Transverse colon (tissue), 4 donors: ENCODE results near the gene MAGI1. TPM values are rescaled to one million over a fixed set of nuclear protein-coding genes. Genes with fewer than 3 reads are reported as not detected.
A peak's percentile ranks its signal among the peaks of the same experiment; 100 is the strongest.

ENCODE experiments used
- DNase-seq: peaks from one replicate; pipeline ENCODE4 v3.0.0-alpha.2; 2019
- H3K27ac ChIP-seq, 4 donors: fragments of 200-600 bp; sonication (generic); 2 replicates each; pipeline ENCODE4 v1.5.1; 2016 to 2018; ENCODE audit warnings: inconsistent platforms in 4 of 4
- H3K27me3 ChIP-seq: fragments of 200-600 bp; sonication (generic); 2 replicates; pipeline ENCODE4 v1.5.1; 2017; ENCODE audit warnings: inconsistent platforms
- H3K36me3 ChIP-seq, 4 donors: fragments of 200-600 bp; sonication (generic); 2 replicates each; pipeline ENCODE4 v1.5.1; 2017 to 2019; ENCODE audit warnings: inconsistent platforms in 4 of 4
- H3K4me1 ChIP-seq, 4 donors: fragments of 200-600 bp; sonication (generic); 2 replicates each; pipeline ENCODE4 v1.5.1; 2017 to 2020; ENCODE audit warnings: inconsistent platforms in 4 of 4
- H3K4me3 ChIP-seq, 4 donors: fragments of 200-600 bp; sonication (generic); 1 replicate in 1 of 4; 2 replicates in 3 of 4; pipeline versions ENCODE4 v1.5.1 to v1.6.1; 2017 to 2019; ENCODE audit warnings: inconsistent platforms in 4 of 4
- H3K9me3 ChIP-seq, 2 donors: fragments of 200-600 bp; sonication (generic); 2 replicates each; pipeline ENCODE4 v1.5.1; 2017 to 2019; ENCODE audit warnings: inconsistent platforms in 2 of 2
- CTCF ChIP-seq, 5 experiments: fragments of 200-600 bp in 3 of 5; fragments of 450-650 bp in 2 of 5; sonication (generic) in 3 of 5; IDR thresholded peaks; 1 replicate in 2 of 5; 2 replicates in 3 of 5; pipeline ENCODE4 v1.5.1; 2016 to 2017; ENCODE audit warnings: antibody characterized with exemption in 5 of 5, inconsistent platforms in 3 of 5, mild to moderate bottlenecking in 2 of 5, moderate library complexity in 1 of 5
- EP300 ChIP-seq: sonication (generic); formaldehyde crosslinking; IDR thresholded peaks from one replicate; pipeline ENCODE4 v1.6.1; 2017; ENCODE audit warnings: antibody characterized with exemption, low read depth
- POLR2A ChIP-seq: fragments of 450-650 bp; IDR thresholded peaks from one replicate; pipeline ENCODE4 v1.6.1; 2016; ENCODE audit warnings: antibody characterized with exemption, mild to moderate bottlenecking, moderate library complexity
- POLR2AphosphoS5 ChIP-seq, 3 donors: sonication (generic); formaldehyde crosslinking; IDR thresholded peaks; one replicate each; pipeline ENCODE4 v1.6.1; 2016; ENCODE audit warnings: antibody characterized with exemption in 3 of 3
- WGBS, 2 donors: methylation state at CpG; one replicate each; pipeline ENCODE4 v1.1.5; 2018; ENCODE audit warnings: low coverage in 1 of 2; 5-methylcytosine and 5-hydroxymethylcytosine counted together
- in situ Hi-C, 4 donors: fragments of 200-750 bp; cut with MboI; loops; one replicate each; pipeline versions ENCODE4 v1.15.0 to v1.15.1; 2017; ENCODE audit warnings: low sequenced_read_pairs in 3 of 4, low pct_ligation_motif_present in 1 of 4, low pct_unique_long_range_greater_than_20kb in 1 of 4
- intact Hi-C: fragments of 100-400 bp; cut with DNase I; formaldehyde crosslinking; loops from one replicate; pipeline ENCODE4 v1.15.1; 2023; ENCODE audit warnings: low total_unique reads
- total RNA-seq, 4 donors: library from RNA; depleted of rRNA; stranded (reverse); fragments of >200 nt; gene quantifications; one replicate each; pipeline ENCODE4 v1.1.0, GENCODE V29; 2016

Gene MAGI1
- total RNA-seq, 4 donors from 2014 or later: 50.8 to 190 (median 67.4) TPM

- Histone ChIP-seq H3K9me3 (no peaks in the 10 kb centered on the region), H3K36me3 (no peaks in the 10 kb centered on the region), H3K27me3 (no peaks in the 10 kb centered on the region), H3K4me1 (no peaks in the 10 kb centered on the region), H3K27ac (no peak overlapping the region), H3K4me3 (no peak overlapping the region)
- 72 to 81% methylated on average over 2 of the region's 2 CpGs for WGBS, 2 donors
- in situ Hi-C loops (no loop called here), intact Hi-C loops (no loop called here)
- DNase-seq: no peak
- TF ChIP-seq POLR2A (no peak), EP300 (no peak)
Observed at GRCh38 chr3:65376426-65376825, 662.3 kb downstream of the MAGI1 start.

- H3K4me1 ChIP-seq: no peaks in the 10 kb centered on the region
- 72 to 80% methylated on average over 4 of the region's 4 CpGs for WGBS, 2 donors
- H3K27me3 ChIP-seq: no peaks in the 10 kb centered on the region
- no peaks in the 10 kb centered on the region for H3K9me3 ChIP-seq
- no peak for TF ChIP-seq POLR2A
- peak; percentile 98 for TF ChIP-seq EP300
- TF ChIP-seq POLR2AphosphoS5 (IDR thresholded peaks at IDR 0.05): peak; percentile 74 to 97 (median 95)
- TF ChIP-seq CTCF (IDR thresholded peaks at IDR 0.05): no peak
- no peaks in the 10 kb centered on the region for H3K36me3 ChIP-seq
- H3K27ac ChIP-seq: peak overlapping the region in 3 of 4 donors; percentile 36 to 60 (median 53)
- in situ Hi-C loops (no loop called here), intact Hi-C loops (no loop called here)
- DNase-seq: no peak
- no peak overlapping the region for H3K4me3 ChIP-seq
Observed at GRCh38 chr3:65371053-65371452, 667.7 kb downstream of the MAGI1 start.

GRCh38 chr3:65368866-65369265 lies 669.9 kb downstream of the MAGI1 start:
- in situ Hi-C loops: no loop called here
- Histone ChIP-seq H3K9me3 (no peaks in the 10 kb centered on the region), H3K27me3 (no peaks in the 10 kb centered on the region)

GRCh38 chr3:65362688-65363087 lies 676.0 kb downstream of the MAGI1 start:
- Histone ChIP-seq H3K9me3 (no peaks in the 10 kb centered on the region), H3K36me3 (peaks cover 0 to 6% (median 2%) of the 10 kb centered on the region in 4 donors), H3K4me3 (no peak overlapping the region), H3K4me1 (no peaks in the 10 kb centered on the region), H3K27me3 (no peaks in the 10 kb centered on the region), H3K27ac (no peak overlapping the region)
- 87 to 90% methylated on average over 1 of the region's 1 CpG for WGBS, 2 donors
- intact Hi-C loops (no loop called here), in situ Hi-C loops (no loop called here)
- DNase-seq: no peak
- TF ChIP-seq CTCF (IDR thresholded peaks at IDR 0.05) (no peak), EP300 (no peak), POLR2AphosphoS5 (IDR thresholded peaks at IDR 0.05) (no peak), POLR2A (no peak)

More at GRCh38 chr3:65368866-65369265, 669.9 kb downstream of the MAGI1 start:
- intact Hi-C loops: no loop called here
- Histone ChIP-seq H3K4me3 (no peak overlapping the region), H3K4me1 (no peaks in the 10 kb centered on the region), H3K36me3 (no peaks in the 10 kb centered on the region), H3K27ac (no peak overlapping the region)
- DNase-seq: no peak
- no peak for TF ChIP-seq CTCF (IDR thresholded peaks at IDR 0.05)
- TF ChIP-seq POLR2AphosphoS5 (IDR thresholded peaks at IDR 0.05): no peak
- no peak for TF ChIP-seq POLR2A
- no peak for TF ChIP-seq EP300

GRCh38 chr3:65361448-65361847 lies 677.3 kb downstream of the MAGI1 start:
- 41 to 58% methylated on average over 2 of the region's 2 CpGs for WGBS, 2 donors
- intact Hi-C loops (no loop called here), in situ Hi-C loops (no loop called here)
- no peak overlapping the region for H3K27ac ChIP-seq
- peaks cover 0 to 6% (median 2%) of the 10 kb centered on the region in 4 donors for H3K36me3 ChIP-seq
- DNase-seq: no peak
- H3K4me3 ChIP-seq: no peak overlapping the region
- no peak for TF ChIP-seq POLR2AphosphoS5 (IDR thresholded peaks at IDR 0.05)
- TF ChIP-seq CTCF (IDR thresholded peaks at IDR 0.05): no peak
- TF ChIP-seq EP300: no peak
- no peak for TF ChIP-seq POLR2A
- H3K4me1 ChIP-seq: no peaks in the 10 kb centered on the region
- no peaks in the 10 kb centered on the region for H3K27me3 ChIP-seq
- no peaks in the 10 kb centered on the region for H3K9me3 ChIP-seq
